ENCODE measurements around the gene GABBR2.

GRCh38 chr9:98609646-98610045 lies 99.1 kb downstream of the GABBR2 start:
- no peak for TF ChIP-seq RAD21 (IDR thresholded peaks at IDR 0.05; ENCODE audit: low read depth)
- TF ChIP-seq TAF1 (IDR thresholded peaks at IDR 0.05; ENCODE audit: low read depth) = no peak
- no peak for TF ChIP-seq REST (IDR thresholded peaks at IDR 0.05; ENCODE audit: low read depth)
- TF ChIP-seq EP300 (IDR thresholded peaks at IDR 0.05; ENCODE audit: borderline replicate concordance) = no peak
- TF ChIP-seq MAX (IDR thresholded peaks at IDR 0.05) = no peak
- TF ChIP-seq CEBPB (IDR thresholded peaks at IDR 0.05) = no peak
- no peak for TF ChIP-seq YY1 (IDR thresholded peaks at IDR 0.05; ENCODE audit: low read depth)
